Activated CD8-positive, alpha-beta memory T cell treated with anti-CD3 and anti-CD28 coated beads, Interleukin-2, amount 50 U/mL, for 1 hour (primary cell): ENCODE data around the gene ATG4B.

ENCODE experiments used
- DNase-seq: peaks from one replicate; pipeline ENCODE4 v3.0.0-alpha.2; 2020; ENCODE audit errors: extremely low read depth

The ATG4B gene

GRCh38 chr2:241613017-241613780, 24.3 kb upstream of the ATG4B start:
- no peak for DNase-seq

DNA sequence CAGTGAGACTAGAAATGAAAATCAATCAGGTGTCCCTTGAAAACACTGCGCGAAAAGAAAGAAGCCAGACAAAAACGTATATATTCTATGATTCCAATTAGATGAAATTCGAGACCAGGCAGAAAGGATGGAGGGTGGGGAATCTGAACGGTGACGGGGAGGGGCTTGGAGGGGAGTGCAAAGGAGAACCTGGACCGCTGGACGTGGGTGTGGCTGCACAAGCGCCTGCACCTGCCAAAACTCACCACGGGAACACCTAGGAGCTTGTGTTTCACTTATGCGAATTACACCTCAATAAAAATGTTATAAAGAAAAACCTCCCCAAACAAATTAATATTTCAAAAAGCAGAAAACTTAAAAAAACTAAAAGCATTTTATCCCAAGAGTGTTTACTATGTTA, 22.5 kb upstream of the ATG4B start:
- DNase-seq, result no peak

- no peak for DNase-seq
These were observed 21.9 kb upstream of the ATG4B start for GRCh38 chr2:241615522-241616052.

GRCh38 chr2:241616168-241617125, 21.0 kb upstream of the ATG4B start:
- DNase-seq, result no peak

DNA sequence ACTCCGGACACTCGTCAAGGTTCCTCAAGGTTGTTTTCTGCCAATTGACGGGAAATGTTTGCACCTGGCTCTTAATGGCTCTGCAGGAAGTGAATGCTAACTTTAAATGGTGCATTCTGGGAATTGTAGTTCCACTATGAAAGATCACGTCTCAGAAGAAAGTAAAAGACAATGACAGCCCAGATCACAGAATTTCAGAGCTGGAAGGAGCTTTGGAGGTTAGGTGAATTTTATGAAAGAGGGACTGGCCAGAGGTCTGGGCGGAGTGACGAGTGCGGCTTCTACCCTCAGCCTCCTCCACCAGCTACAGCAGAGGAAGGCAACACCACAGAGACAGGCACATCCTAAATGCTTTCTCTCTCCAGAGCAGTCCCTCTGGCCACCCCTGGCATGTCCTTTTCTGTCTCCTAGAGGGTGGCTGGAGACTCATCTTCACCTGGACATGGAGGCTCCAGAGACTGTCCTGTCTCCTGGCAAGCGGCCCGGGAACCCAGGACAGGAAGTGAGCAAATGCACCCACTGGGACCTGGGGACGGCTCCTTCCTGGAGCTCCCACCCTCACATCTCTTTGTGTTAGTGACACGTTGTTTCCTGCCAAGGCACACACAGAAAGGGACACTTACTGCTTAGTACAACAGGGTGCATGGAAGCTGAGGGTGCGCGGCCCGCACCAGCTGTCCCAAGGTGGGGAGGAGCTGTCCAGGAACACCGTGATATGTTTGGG, 19.9 kb upstream of the ATG4B start:
- no peak for DNase-seq

GRCh38 chr2:241618296-241618805, 19.1 kb upstream of the ATG4B start:
- no peak for DNase-seq

GRCh38 chr2:241618829-241619228, 18.7 kb upstream of the ATG4B start:
- no peak for DNase-seq

- DNase-seq, result no peak
These were observed 17.7 kb upstream of the ATG4B start for GRCh38 chr2:241619597-241620418.

GRCh38 chr2:241620419-241620769, 17.1 kb upstream of the ATG4B start:
- no peak for DNase-seq

DNA sequence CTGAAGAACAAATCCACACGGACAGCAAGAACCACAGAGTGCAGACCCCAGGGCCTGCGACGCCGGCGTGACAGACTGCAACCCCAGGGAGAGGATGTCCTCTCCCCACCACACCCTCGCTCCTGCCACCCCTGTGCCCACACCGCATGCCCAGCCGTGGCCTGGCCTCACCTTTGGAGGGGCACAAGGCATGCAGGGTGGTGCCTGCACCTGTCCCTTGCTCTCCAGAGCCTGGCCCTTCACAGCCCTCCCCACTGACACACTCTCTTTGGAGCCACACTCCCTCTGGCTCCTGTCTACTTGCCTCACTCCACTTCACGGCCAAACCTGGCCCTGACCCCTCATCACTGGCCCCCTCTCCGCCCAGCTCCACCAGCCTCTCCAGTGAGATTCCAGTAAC, 9.8 kb upstream of the ATG4B start:
- DNase-seq, result no peak

GRCh38 chr2:241629762-241630435, 7.6 kb upstream of the ATG4B start:
- no peak for DNase-seq

- DNase-seq, result no peak
These were observed 4.8 kb upstream of the ATG4B start for GRCh38 chr2:241632478-241633325.

GRCh38 chr2:241633561-241633960, 3.9 kb upstream of the ATG4B start:
- DNase-seq, result no peak

- no peak for DNase-seq
These were observed 1.7 kb upstream of the ATG4B start for GRCh38 chr2:241635756-241636155.

DNA sequence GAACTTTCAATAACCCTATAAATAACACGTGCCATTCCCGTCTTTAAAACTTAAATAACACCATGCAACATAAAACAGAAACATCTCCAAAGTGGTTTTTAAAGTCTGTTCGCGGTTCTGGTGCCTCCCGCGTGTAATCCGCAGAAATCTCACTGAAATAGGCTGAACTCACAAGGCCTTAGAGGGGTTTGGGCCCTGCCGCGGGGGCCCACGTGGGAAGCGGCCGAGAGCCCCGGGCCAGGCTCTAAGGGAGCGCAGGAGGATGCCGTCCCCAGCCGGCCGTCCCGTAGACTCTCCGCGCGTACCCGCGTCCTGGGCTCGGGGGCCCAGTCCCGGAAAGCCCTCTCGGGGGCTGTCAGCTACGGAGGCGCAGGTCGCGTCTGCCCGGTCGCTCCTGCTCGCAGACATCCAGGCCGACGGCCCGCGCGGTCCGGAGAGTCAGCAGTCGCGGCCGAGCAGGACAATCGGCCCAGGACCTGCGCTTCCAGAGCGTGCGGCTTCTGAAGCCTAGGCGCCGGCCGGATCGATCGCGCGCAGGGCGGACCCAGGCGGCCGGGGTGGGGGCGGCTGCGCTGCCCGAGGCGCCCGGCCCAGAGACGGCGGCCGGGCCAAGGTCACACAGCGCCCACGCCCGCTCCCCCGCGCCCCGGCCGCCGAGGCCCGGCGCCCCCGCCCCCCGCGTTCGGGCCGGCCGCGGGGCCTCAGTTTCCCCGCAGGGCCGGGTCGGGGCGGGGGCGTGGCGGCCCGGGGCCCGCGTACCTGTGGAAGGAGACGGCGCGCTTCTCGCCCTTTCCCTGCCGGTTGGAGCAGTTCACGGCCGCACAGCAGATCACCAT, 1.1 kb upstream of the ATG4B start:
- no peak for DNase-seq

DNA sequence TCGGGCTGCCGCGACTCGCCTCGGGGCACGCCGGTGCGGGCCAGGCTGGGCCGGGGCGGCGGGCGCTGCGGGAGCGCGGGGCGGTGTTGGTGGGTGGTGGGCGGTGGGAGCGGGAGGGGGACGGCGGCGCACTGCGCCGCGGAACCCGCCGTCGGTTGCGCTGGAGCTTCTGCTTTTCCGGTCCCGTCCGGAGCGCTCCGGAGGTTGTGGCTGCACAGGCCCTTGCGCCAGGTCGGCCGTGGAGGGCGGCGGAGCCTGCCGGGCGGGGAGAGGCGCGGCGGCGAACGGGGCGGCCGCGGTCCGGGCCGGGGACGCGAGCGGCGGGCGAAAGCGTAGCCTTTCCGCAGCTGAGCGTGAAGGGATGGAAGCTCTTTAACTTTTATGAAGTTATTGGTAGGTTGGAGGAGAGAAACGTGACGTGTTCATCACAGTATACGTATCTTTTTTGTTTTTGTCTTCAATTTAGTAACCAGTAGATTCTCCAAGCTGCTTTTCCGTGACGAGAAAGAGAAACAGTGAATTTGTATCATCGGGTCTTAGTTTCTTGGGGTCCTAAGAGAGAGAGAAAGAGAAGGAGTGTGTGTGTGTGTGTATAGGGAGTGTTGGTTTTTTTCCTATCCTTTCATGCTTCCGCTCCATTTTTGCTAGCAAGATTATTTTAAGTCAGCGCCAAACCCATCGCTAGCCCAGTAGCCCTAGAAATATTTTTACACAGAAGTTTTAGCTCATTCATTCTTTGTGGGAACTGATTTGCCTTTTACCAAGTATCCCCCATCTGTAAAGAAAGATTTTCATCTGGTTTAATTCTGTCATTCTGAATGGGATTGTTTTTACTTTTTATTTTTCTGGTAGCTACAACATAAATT, 535 bp downstream of the ATG4B start:
- no peak for DNase-seq

GRCh38 chr2:241638940-241639339, 1.4 kb downstream of the ATG4B start:
- no peak for DNase-seq

- no peak for DNase-seq
These were observed 1.9 kb downstream of the ATG4B start for GRCh38 chr2:241639385-241639784.
